Measurements from ENCODE around the gene XYLT2. TPM values are rescaled to one million over a fixed set of nuclear protein-coding genes. Genes with fewer than 3 reads are reported as not detected.
A peak's percentile ranks its signal among the peaks of the same experiment; 100 is the strongest.

Gene XYLT2
- total RNA-seq, 1 donor from 2014 or later, result 12.2 TPM

GRCh38 chr17:50329716-50330115, 16.2 kb upstream of the XYLT2 start:
- no peaks in the 10 kb centered on the region for H3F3A ChIP-seq (ENCODE audit: low read depth)
- no peaks in the 10 kb centered on the region for H3K27me3 ChIP-seq
- H3K4me3 Mint-ChIP-seq, result no peak overlapping the region
- H3K9ac ChIP-seq, result no peak overlapping the region
- no peak for DNase-seq (ENCODE audit: low spot score)
- TF ChIP-seq EZH2 (IDR thresholded peaks at IDR 0.05) (no peak), CTCF (IDR thresholded peaks at IDR 0.05) (no peak), EZH2phosphoT487 (IDR thresholded peaks at IDR 0.05) (no peak)
- H3K36me3 ChIP-seq, result no peaks in the 10 kb centered on the region
- peak overlapping the region; percentile 60 for H3K27ac Mint-ChIP-seq
- H3K79me2 ChIP-seq (ENCODE audit: low read depth), result no peaks in the 10 kb centered on the region
- H2AFZ ChIP-seq (replicated peaks), result no peak overlapping the region
- H3K27me3 Mint-ChIP-seq (ENCODE audit: insufficient read depth, low read depth), result peaks cover 9% of the 10 kb centered on the region
- no peak overlapping the region for H3K4me2 ChIP-seq
- H3K4me3 ChIP-seq, result no peak overlapping the region
- H3K27ac ChIP-seq, result no peak overlapping the region
- H3K9me3 Mint-ChIP-seq, result no peaks in the 10 kb centered on the region
- no peaks in the 10 kb centered on the region for H3K9me3 ChIP-seq (ENCODE audit: low read depth)
- peaks cover 51% of the 10 kb centered on the region for H3K4me1 Mint-ChIP-seq
- peaks cover 6% of the 10 kb centered on the region for H3K4me1 ChIP-seq
- H4K20me1 ChIP-seq (ENCODE audit: low read depth), result no peaks in the 10 kb centered on the region
- H3K36me3 Mint-ChIP-seq, result no peaks in the 10 kb centered on the region

- Histone ChIP-seq H3K79me2 (ENCODE audit: low read depth) (no peaks in the 10 kb centered on the region), H3K9me3 (ENCODE audit: low read depth) (no peaks in the 10 kb centered on the region), H3K4me1 (peaks cover 6% of the 10 kb centered on the region), H3F3A (ENCODE audit: low read depth) (no peaks in the 10 kb centered on the region), H3K9ac (no peak overlapping the region), H4K20me1 (ENCODE audit: low read depth) (no peaks in the 10 kb centered on the region), H3K27ac (no peak overlapping the region), H2AFZ (replicated peaks) (no peak overlapping the region), H3K36me3 (no peaks in the 10 kb centered on the region), H3K27me3 (no peaks in the 10 kb centered on the region), H3K4me2 (no peak overlapping the region), H3K4me3 (no peak overlapping the region)
- Mint-ChIP-seq H3K27ac (peak overlapping the region; percentile 54), H3K4me1 (peaks cover 51% of the 10 kb centered on the region), H3K36me3 (no peaks in the 10 kb centered on the region), H3K27me3 (ENCODE audit: insufficient read depth, low read depth) (peaks cover 9% of the 10 kb centered on the region), H3K4me3 (no peak overlapping the region), H3K9me3 (no peaks in the 10 kb centered on the region)
- TF ChIP-seq EZH2phosphoT487 (IDR thresholded peaks at IDR 0.05) (no peak), EZH2 (IDR thresholded peaks at IDR 0.05) (no peak), CTCF (IDR thresholded peaks at IDR 0.05) (no peak)
- no peak for DNase-seq (ENCODE audit: low spot score)
These were observed 15.7 kb upstream of the XYLT2 start for GRCh38 chr17:50330151-50330775.

- peaks cover 48% of the 10 kb centered on the region for H3K4me1 Mint-ChIP-seq
- no peaks in the 10 kb centered on the region for H3K9me3 Mint-ChIP-seq
- no peaks in the 10 kb centered on the region for H3K79me2 ChIP-seq (ENCODE audit: low read depth)
- no peak overlapping the region for H2AFZ ChIP-seq (replicated peaks)
- H3K4me3 Mint-ChIP-seq, result no peak overlapping the region
- no peaks in the 10 kb centered on the region for H4K20me1 ChIP-seq (ENCODE audit: low read depth)
- H3K9me3 ChIP-seq (ENCODE audit: low read depth), result no peaks in the 10 kb centered on the region
- TF ChIP-seq EZH2 (IDR thresholded peaks at IDR 0.05), result no peak
- TF ChIP-seq CTCF (IDR thresholded peaks at IDR 0.05), result no peak
- TF ChIP-seq EZH2phosphoT487 (IDR thresholded peaks at IDR 0.05), result no peak
- DNase-seq (ENCODE audit: low spot score), result no peak
- H3K4me3 ChIP-seq, result no peak overlapping the region
- H3K27me3 ChIP-seq, result no peaks in the 10 kb centered on the region
- no peaks in the 10 kb centered on the region for H3F3A ChIP-seq (ENCODE audit: low read depth)
- H3K4me2 ChIP-seq, result no peak overlapping the region
- no peaks in the 10 kb centered on the region for H3K36me3 Mint-ChIP-seq
- H3K9ac ChIP-seq, result no peak overlapping the region
- no peaks in the 10 kb centered on the region for H3K36me3 ChIP-seq
- H3K27me3 Mint-ChIP-seq (ENCODE audit: insufficient read depth, low read depth), result peaks cover 6% of the 10 kb centered on the region
- peaks cover 6% of the 10 kb centered on the region for H3K4me1 ChIP-seq
- H3K27ac Mint-ChIP-seq, result no peak overlapping the region
- H3K27ac ChIP-seq, result no peak overlapping the region
These were observed 14.7 kb upstream of the XYLT2 start for GRCh38 chr17:50331085-50331791.
